HepG2 (cell line): ENCODE results near the gene MNAT1. TPM values are rescaled to one million over a fixed set of nuclear protein-coding genes. Genes with fewer than 3 reads are reported as not detected.
A peak's percentile ranks its signal among the peaks of the same experiment; 100 is the strongest.

Experiments
- CREB1 ChIP-seq, 2 experiments: fragments of 450-650 bp in 1 of 2; IDR thresholded peaks; 2 replicates each; pipeline ENCODE4 v1.6.1; 2016 to 2017; ENCODE audit warnings: control low read depth in 1 of 2, mild to moderate bottlenecking in 1 of 2, missing compliant biosample characterization in 1 of 2, missing genetic modification characterization in 1 of 2
- DMAP1 ChIP-seq: IDR thresholded peaks from 2 replicates; pipeline ENCODE4 v1.6.1; 2016
- IRF9 ChIP-seq: sonication (generic); formaldehyde crosslinking; IDR thresholded peaks from 2 replicates; pipeline ENCODE4 v1.8.0; 2022; ENCODE audit warnings: missing genetic modification reagents, mild to moderate bottlenecking, borderline replicate concordance
- KMT2A ChIP-seq: sonication (generic); formaldehyde crosslinking; IDR thresholded peaks from 2 replicates; pipeline ENCODE4 v1.4.0; 2020; ENCODE audit warnings: missing genetic modification reagents
- MAFF ChIP-seq: IDR thresholded peaks from 2 replicates; pipeline ENCODE4 v1.6.1; 2011; ENCODE audit warnings: low read depth, low read length, improper control_type of control experiment
- MIER2 ChIP-seq: IDR thresholded peaks from 2 replicates; pipeline ENCODE4 v1.6.1; 2016; ENCODE audit warnings: missing biosample characterization, missing genetic modification reagents
- NFE2L1 ChIP-seq: sonication (generic); formaldehyde crosslinking; IDR thresholded peaks from 2 replicates; pipeline ENCODE4 v1.4.0; 2020; ENCODE audit warnings: missing genetic modification reagents, mild to moderate bottlenecking, borderline replicate concordance
- NR1H2 ChIP-seq: sonication (generic); formaldehyde crosslinking; IDR thresholded peaks from 2 replicates; pipeline ENCODE4 v1.8.1; 2022; ENCODE audit warnings: low read depth, missing genetic modification reagents, borderline replicate concordance
- POLR2G ChIP-seq: fragments of 200-400 bp; formaldehyde crosslinking; IDR thresholded peaks from 2 replicates; pipeline ENCODE4 v1.6.1; 2018; ENCODE audit warnings: mild to moderate bottlenecking, low read depth, low read length, moderate library complexity
- RFX5 ChIP-seq: IDR thresholded peaks from 2 replicates; pipeline ENCODE4 v1.6.1; 2011; ENCODE audit warnings: low read depth, low read length, improper control_type of control experiment
- SALL1 ChIP-seq: sonication (generic); formaldehyde crosslinking; IDR thresholded peaks from 2 replicates; pipeline ENCODE4 v1.8.0; 2022; ENCODE audit warnings: mild to moderate bottlenecking, missing genetic modification reagents
- SIN3B ChIP-seq: fragments of 150-350 bp; IDR thresholded peaks from 2 replicates; pipeline ENCODE4 v1.6.1; 2014; ENCODE audit warnings: low read length
- TBX3 ChIP-seq: fragments of 450-650 bp; IDR thresholded peaks from 2 replicates; pipeline ENCODE4 v1.6.1; 2017; ENCODE audit warnings: antibody characterized with exemption, mild to moderate bottlenecking, inconsistent platforms, borderline replicate concordance
- THAP7 ChIP-seq: sonication (generic); formaldehyde crosslinking; IDR thresholded peaks from 2 replicates; pipeline ENCODE4 v1.8.1; 2023; ENCODE audit warnings: mild to moderate bottlenecking, missing genetic modification reagents
- XRCC5 ChIP-seq: fragments of 200-400 bp; formaldehyde crosslinking; optimal IDR thresholded peaks from 2 replicates; pipeline ENCODE3; 2017; ENCODE audit warnings: mild to moderate bottlenecking, low read length
- ZBTB20 ChIP-seq: sonication (generic); formaldehyde crosslinking; IDR thresholded peaks from 2 replicates; pipeline ENCODE4 v1.8.1; 2023; ENCODE audit warnings: missing genetic modification reagents, low read depth, mild to moderate bottlenecking, borderline replicate concordance
- ZFY ChIP-seq: sonication (generic); formaldehyde crosslinking; IDR thresholded peaks from 2 replicates; pipeline ENCODE4 v1.4.0; 2020; ENCODE audit warnings: missing genetic modification reagents
- ZMYM4 ChIP-seq: sonication (generic); formaldehyde crosslinking; IDR thresholded peaks from 2 replicates; pipeline ENCODE4 v1.8.1; 2023; ENCODE audit warnings: mild to moderate bottlenecking, missing genetic modification reagents
- ZNF280D ChIP-seq: sonication (generic); formaldehyde crosslinking; IDR thresholded peaks from 2 replicates; pipeline ENCODE4 v1.5.1; 2020; ENCODE audit warnings: mild to moderate bottlenecking, missing genetic modification reagents
- ZNF343 ChIP-seq: sonication (generic); formaldehyde crosslinking; IDR thresholded peaks from 2 replicates; pipeline ENCODE4 v1.4.0; 2020; ENCODE audit warnings: mild to moderate bottlenecking, missing genetic modification reagents
- ZNF503 ChIP-seq: sonication (generic); formaldehyde crosslinking; IDR thresholded peaks from 2 replicates; pipeline ENCODE4 v1.4.0; 2020; ENCODE audit warnings: missing genetic modification reagents
- ZSCAN21 ChIP-seq: sonication (generic); formaldehyde crosslinking; IDR thresholded peaks from 2 replicates; pipeline ENCODE4 v1.8.0; 2022; ENCODE audit warnings: mild to moderate bottlenecking, missing genetic modification reagents, moderate library complexity, borderline replicate concordance
- polyA plus RNA-seq, 8 experiments: library from polyadenylated mRNA; depleted of rRNA in 3 of 8; stranded (reverse) in 7 of 8; unstranded in 1 of 8; fragments of >200 nt; fragmentation: Illumina TruSeq in 4 of 8; extraction: Trizol in 4 of 8; gene quantifications; 2 replicates each; pipeline versions ENCODE4 v1.2.1 to v1.2.3, GENCODE V29; 2011 to 2016; ENCODE audit warnings: low read depth in 4 of 8, missing spikeins in 1 of 8, mixed read lengths in 1 of 8; ENCODE audit not compliant: insufficient read depth in 1 of 8
- total RNA-seq, 5 experiments: library from RNA; depleted of rRNA; stranded (reverse); fragments of >200 nt; fragmentation: Illumina TruSeq; extraction: Trizol; gene quantifications; 2 replicates each; pipeline ENCODE4 v1.2.3, GENCODE V29; 2016; ENCODE audit warnings: low read depth in 1 of 5

The MNAT1 gene
- total and polyA plus RNA-seq, 2 of the 13 experiments (the other 11 are each of a cell fraction or from before 2014, with no cell fraction given) = 49.2 to 94.8 TPM

- TF ChIP-seq THAP7 (CRISPR knock-in tag) (peak; percentile 68; the same call in 1 of the 2 replicates), CREB1 (IDR thresholded peaks at IDR 0.05) (peak; percentile 99), CREB1 (CRISPR knock-in tag; IDR thresholded peaks at IDR 0.05) (peak; percentile 100), ZBTB20 (CRISPR knock-in tag) (peak; percentile 76; the same call in 1 of the 2 replicates), MIER2 (CRISPR knock-in tag) (peak; percentile 65; the same call in 1 of the 2 replicates), ZSCAN21 (CRISPR knock-in tag) (peak; percentile 73; the same call in 1 of the 2 replicates), NFE2L1 (peak; percentile 24; the same call in 1 of the 2 replicates), SIN3B (peak; percentile 83), ZFY (peak; percentile 81), ZMYM4 (CRISPR knock-in tag) (peak; percentile 100), NR1H2 (CRISPR knock-in tag) (no peak), ZNF343 (CRISPR knock-in tag) (peak; percentile 72; the same call in 1 of the 2 replicates), ZNF280D (CRISPR knock-in tag) (peak; percentile 80; the same call in 1 of the 2 replicates), ZNF503 (CRISPR knock-in tag) (no peak), POLR2G (peak; percentile 91), KMT2A (peak; percentile 97), RFX5 (0 out of 2 replicates have a peak, but pooled peaks have one; percentile 12), XRCC5 (peak; percentile 70), IRF9 (CRISPR knock-in tag) (no peak), SALL1 (CRISPR knock-in tag) (peak; percentile 91), DMAP1 (CRISPR knock-in tag) (peak; percentile 95), MAFF (no peak), TBX3 (peak; percentile 11; the same call in 1 of the 2 replicates)
Observed at GRCh38 chr14:60980811-60981632, 246.5 kb downstream of the MNAT1 start, which contains the start of the genes SLC38A6 and TRMT5 (continued).
